Naive thymus-derived CD4-positive, alpha-beta T cell (primary cell): ENCODE data around the gene NKX6-1. TPM values are rescaled to one million over a fixed set of nuclear protein-coding genes. Genes with fewer than 3 reads are reported as not detected.

ENCODE experiments used
- ATAC-seq: fragments of 150-1000 bp; cut with Tn5 transposase; 2 replicates; pipeline ENCODE4 v1.10.0; 2021; ENCODE audit warnings: mild to moderate bottlenecking, moderate library complexity
- CTCF ChIA-PET: fragments of 350-600 bp; sonication (Branson Sonifier 250); formaldehyde crosslinking; loops from one replicate; lab custom pipeline; 2021; ENCODE audit warnings: antibody characterized with exemption; lab: Charles Lee
- POLR2A ChIA-PET: fragments of 350-600 bp; sonication (Branson Sonifier 250); formaldehyde crosslinking; loops from one replicate; lab custom pipeline; 2021; ENCODE audit warnings: antibody characterized with exemption, inconsistent platforms; lab: Charles Lee
- DNase-seq, 9 donors: peaks; one replicate each; pipeline versions ENCODE4 v3.0.0 to v3.0.0-alpha.2; 2020 to 2022; ENCODE audit warnings: mixed read lengths in 1 of 9
- H3K27ac ChIP-seq: one replicate; pipeline ENCODE4 v1.7.0; 2013; ENCODE audit warnings: mild to moderate bottlenecking, low read depth, low read length, moderate library complexity
- H3K27me3 ChIP-seq, 2 donors: one replicate each; pipeline ENCODE4 v1.7.0; 2013; ENCODE audit warnings: low read length in 2 of 2, mild to moderate bottlenecking in 2 of 2, moderate library complexity in 2 of 2; ENCODE audit not compliant: control insufficient read depth in 2 of 2, insufficient read depth in 2 of 2
- H3K36me3 ChIP-seq, 3 experiments: 1 replicate in 2 of 3; 2 replicates in 1 of 3; pipeline ENCODE4 v1.7.0; 2013; ENCODE audit warnings: low read length in 3 of 3, mild to moderate bottlenecking in 3 of 3, moderate library complexity in 1 of 3; ENCODE audit not compliant: insufficient read depth in 3 of 3, control insufficient read depth in 2 of 3
- H3K4me1 ChIP-seq, 2 donors: one replicate each; pipeline ENCODE4 v1.7.0; 2013; ENCODE audit warnings: low read length in 2 of 2, mild to moderate bottlenecking in 2 of 2, moderate library complexity in 1 of 2; ENCODE audit not compliant: control insufficient read depth in 2 of 2, insufficient read depth in 2 of 2
- H3K4me3 ChIP-seq: 2 replicates; pipeline ENCODE4 v1.7.0; 2013; ENCODE audit warnings: mild to moderate bottlenecking, low read length
- H3K9me3 ChIP-seq, 3 experiments: 1 replicate in 2 of 3; 2 replicates in 1 of 3; pipeline ENCODE4 v1.7.0; 2013; ENCODE audit warnings: low read length in 3 of 3; ENCODE audit not compliant: control insufficient read depth in 2 of 3
- H3K27ac Mint-ChIP-seq, 9 donors: one replicate each; pipeline ENCODE4 v1.8.0; 2020 to 2022; ENCODE audit warnings: mixed read lengths in 9 of 9, mild to moderate bottlenecking in 8 of 9, moderate library complexity in 5 of 9, inconsistent platforms in 2 of 9
- H3K27me3 Mint-ChIP-seq, 5 donors: one replicate each; pipeline ENCODE4 v1.8.0; 2021 to 2022; ENCODE audit warnings: mixed read lengths in 5 of 5, mild to moderate bottlenecking in 1 of 5
- H3K36me3 Mint-ChIP-seq, 5 donors: one replicate each; pipeline ENCODE4 v1.8.0; 2020 to 2022; ENCODE audit warnings: mixed read lengths in 5 of 5, mild to moderate bottlenecking in 3 of 5, inconsistent platforms in 1 of 5
- H3K4me1 Mint-ChIP-seq, 7 donors: one replicate each; pipeline ENCODE4 v1.8.0; 2020 to 2022; ENCODE audit warnings: mixed read lengths in 7 of 7, mild to moderate bottlenecking in 3 of 7, inconsistent platforms in 1 of 7
- H3K4me3 Mint-ChIP-seq, 10 donors: one replicate each; pipeline ENCODE4 v1.8.0; 2020 to 2022; ENCODE audit warnings: mild to moderate bottlenecking in 10 of 10, mixed read lengths in 10 of 10, moderate library complexity in 6 of 10, inconsistent platforms in 2 of 10
- H3K9me3 Mint-ChIP-seq, 11 donors: one replicate each; pipeline ENCODE4 v1.8.0; 2020 to 2022; ENCODE audit warnings: mixed read lengths in 11 of 11, mild to moderate bottlenecking in 4 of 11, inconsistent platforms in 1 of 11, moderate library complexity in 1 of 11
- intact Hi-C, 2 donors: fragments of 100-400 bp; cut with micrococcal nuclease; formaldehyde crosslinking; loops; one replicate each; pipeline ENCODE4 v1.15.1; 2023
- polyA plus RNA-seq, 2 donors: library from polyadenylated mRNA; unstranded; fragments of 300-500 nt; fragmentation: Illumina TruSeq; gene quantifications; one replicate each; pipeline ENCODE4 v1.2.3, GENCODE V29; 2021
- total RNA-seq, 6 experiments: library from RNA in 5 of 6; stranded (reverse) in 5 of 6; gene quantifications; 1 replicate in 5 of 6; 2 replicates in 1 of 6; pipeline ENCODE4 v1.2.3 and lab custom pipeline; 2021 to 2026

Gene NKX6-1
- not detected for total RNA-seq
- not detected for polyA plus RNA-seq
- total RNA-seq (lab: John Stamatoyannopoulos, UW): not detected

DNA sequence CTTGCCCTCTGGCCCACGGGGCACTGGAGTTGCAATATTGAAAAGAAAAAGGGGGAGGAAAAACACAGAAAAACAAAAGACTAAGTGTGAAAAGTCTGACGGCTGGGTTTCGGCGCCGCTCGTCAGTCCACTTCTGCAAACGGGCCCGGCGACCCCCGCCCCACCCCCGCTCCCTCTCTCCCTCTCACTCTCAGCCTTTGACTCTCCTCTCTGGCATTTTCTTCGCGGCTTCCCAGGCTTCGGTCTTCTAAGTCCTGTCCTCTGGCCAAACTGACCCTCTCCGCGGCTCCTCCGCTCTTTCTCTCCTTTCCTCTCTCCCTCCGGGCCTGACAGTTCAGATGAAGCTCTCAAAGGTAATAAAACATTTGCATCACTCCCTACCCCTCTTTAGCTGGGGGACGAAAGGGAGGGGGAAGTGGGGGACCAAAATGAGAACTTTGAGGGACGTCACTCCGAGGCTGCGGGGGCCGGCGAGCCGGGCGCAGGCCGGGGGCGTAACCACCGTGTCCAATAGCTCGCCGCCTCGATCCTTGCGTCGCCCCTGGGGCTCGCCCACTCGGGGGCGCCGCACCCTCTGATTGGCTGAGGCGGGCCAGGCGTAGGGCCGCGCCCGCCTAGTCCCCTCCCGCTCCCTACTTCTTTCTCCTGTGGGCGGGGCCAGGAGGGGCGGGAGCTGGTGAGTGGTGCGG, at the start of gene NKX6-1:
NKX6-1 (minus strand) TSS at position 358 of the 689 bp plus-strand sequence. CDS start 1,064 bp downstream, outside the sequence.
- POLR2A ChIA-PET: no interaction called here
- Histone ChIP-seq H3K4me1 (peaks cover 0 to 5% of the 10 kb centered on the region in 2 donors), H3K27me3 (peaks cover 10 to 74% of the 10 kb centered on the region in 2 donors), H3K4me3 (peak within 1 kb of the TSS; percentile 48), H3K9me3 (peaks cover 0 to 34% (median 0%) of the 10 kb centered on the region in 3 experiments), H3K36me3 (no peaks in the 10 kb centered on the region), H3K27ac (no peak within 1 kb of the TSS)
- Mint-ChIP-seq H3K4me1 (peaks cover 0 to 32% (median 23%) of the 10 kb centered on the region in 7 donors), H3K36me3 (peaks cover 0 to 21% (median 4%) of the 10 kb centered on the region in 5 donors), H3K9me3 (peaks cover 0 to 67% (median 37%) of the 10 kb centered on the region in 11 donors), H3K27ac (peak within 1 kb of the TSS in 4 of 9 donors; percentile 10 to 88 (median 64)), H3K4me3 (peak within 1 kb of the TSS; percentile 74 to 87 (median 83)), H3K27me3 (peaks cover 86 to 90% (median 87%) of the 10 kb centered on the region in 5 donors)
- intact Hi-C loops: loop anchor here in 1 of 2 donors (1.0 kb wide), 1 partner anchor 83 kb away; no protein-coding TSS in a partner anchor
- DNase-seq (no peak), ATAC-seq (peak; percentile 42)
- CTCF ChIA-PET: no interaction called here

DNA sequence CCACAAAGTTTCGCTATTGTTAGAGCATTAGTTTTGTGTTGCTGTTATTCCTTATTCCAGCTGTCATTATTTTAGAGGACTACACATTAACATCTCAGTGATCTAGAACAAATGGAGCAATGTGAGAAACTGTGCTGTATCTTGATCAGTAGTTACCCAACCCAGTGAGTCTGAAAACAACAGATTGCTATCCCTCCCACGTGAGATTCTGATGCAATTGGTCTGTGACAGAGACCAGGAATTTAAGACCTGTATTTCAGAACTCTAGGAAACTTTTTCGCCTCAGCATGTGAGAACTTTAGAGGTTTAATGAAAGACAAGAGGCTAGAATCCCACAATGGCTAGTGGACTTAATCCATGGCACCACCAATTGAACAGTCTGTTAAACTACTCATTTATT, 48.1 kb upstream of the NKX6-1 start:
- no peak overlapping the region for H3K4me3 Mint-ChIP-seq
- Histone ChIP-seq H3K4me1 (no peaks in the 10 kb centered on the region), H3K27me3 (no peaks in the 10 kb centered on the region), H3K27ac (no peak overlapping the region), H3K4me3 (no peak overlapping the region), H3K36me3 (no peaks in the 10 kb centered on the region), H3K9me3 (no peaks in the 10 kb centered on the region)
- no peaks in the 10 kb centered on the region for H3K36me3 Mint-ChIP-seq
- H3K27me3 Mint-ChIP-seq: peaks cover 0 to 32% (median 12%) of the 10 kb centered on the region in 5 donors
- DNase-seq (no peak), ATAC-seq (no peak)
- no peak overlapping the region for H3K27ac Mint-ChIP-seq
- intact Hi-C loops: no loop called here
- POLR2A ChIA-PET: interaction anchor here (0.8 kb wide), 1 partner anchor 9 kb away, joined by 3 read pairs; no protein-coding TSS in a partner anchor
- no peaks in the 10 kb centered on the region for H3K4me1 Mint-ChIP-seq
- peaks cover 0 to 3% (median 0%) of the 10 kb centered on the region in 11 donors for H3K9me3 Mint-ChIP-seq
- CTCF ChIA-PET: no interaction called here

- intact Hi-C loops: no loop called here
- H3K27me3 ChIP-seq: no peaks in the 10 kb centered on the region
- no peak for ATAC-seq
- Mint-ChIP-seq H3K27ac (no peak overlapping the region), H3K9me3 (peaks cover 0 to 8% (median 0%) of the 10 kb centered on the region in 11 donors), H3K36me3 (no peaks in the 10 kb centered on the region), H3K4me1 (no peaks in the 10 kb centered on the region), H3K27me3 (peaks cover 0 to 32% (median 12%) of the 10 kb centered on the region in 5 donors), H3K4me3 (no peak overlapping the region)
- H3K36me3 ChIP-seq: no peaks in the 10 kb centered on the region
- POLR2A ChIA-PET: no interaction called here
- CTCF ChIA-PET: no interaction called here
- no peak overlapping the region for H3K27ac ChIP-seq
- no peaks in the 10 kb centered on the region for H3K9me3 ChIP-seq
- no peaks in the 10 kb centered on the region for H3K4me1 ChIP-seq
- DNase-seq: no peak
- no peak overlapping the region for H3K4me3 ChIP-seq
Measured at GRCh38 chr4:84545093-84545492, 46.0 kb upstream of the NKX6-1 start.

DNA sequence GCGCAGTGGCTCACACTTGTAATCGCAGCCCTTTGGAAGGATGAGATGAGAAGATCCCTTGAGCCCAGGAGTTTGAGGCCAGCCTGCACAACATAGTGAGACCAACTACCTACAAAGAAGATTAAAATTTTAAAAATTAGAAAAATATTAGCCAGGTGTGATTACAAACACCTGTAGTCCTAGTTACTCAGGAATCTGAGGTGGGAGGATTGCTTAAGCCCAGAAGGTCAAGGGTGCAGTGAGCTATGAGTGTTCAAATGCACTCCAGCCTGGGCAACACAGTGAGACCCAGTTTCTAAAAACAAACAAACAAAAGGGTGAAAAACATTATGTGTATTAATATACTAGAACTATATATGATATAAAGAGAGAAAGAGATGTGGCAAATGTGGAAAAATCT, 36.8 kb upstream of the NKX6-1 start:
- ChIA-PET CTCF (no interaction called here), POLR2A (no interaction called here)
- H3K4me1 ChIP-seq: no peaks in the 10 kb centered on the region
- H3K4me3 ChIP-seq: no peak overlapping the region
- no peaks in the 10 kb centered on the region for H3K27me3 ChIP-seq
- intact Hi-C loops: no loop called here
- no peaks in the 10 kb centered on the region for H3K9me3 ChIP-seq
- H3K27ac ChIP-seq: no peak overlapping the region
- Mint-ChIP-seq H3K4me3 (no peak overlapping the region), H3K9me3 (peaks cover 0 to 7% (median 0%) of the 10 kb centered on the region in 11 donors), H3K27ac (no peak overlapping the region), H3K27me3 (peaks cover 0 to 27% (median 16%) of the 10 kb centered on the region in 5 donors), H3K36me3 (no peaks in the 10 kb centered on the region), H3K4me1 (no peaks in the 10 kb centered on the region)
- ATAC-seq (no peak), DNase-seq (no peak)
- H3K36me3 ChIP-seq: no peaks in the 10 kb centered on the region

- ChIA-PET POLR2A (no interaction called here), CTCF (no interaction called here)
- intact Hi-C loops: no loop called here
- H3K27ac ChIP-seq: no peak overlapping the region
- H3K36me3 ChIP-seq: no peaks in the 10 kb centered on the region
- H3K4me1 ChIP-seq: no peaks in the 10 kb centered on the region
- ATAC-seq: no peak
- Mint-ChIP-seq H3K27ac (no peak overlapping the region), H3K4me1 (no peaks in the 10 kb centered on the region), H3K36me3 (no peaks in the 10 kb centered on the region), H3K9me3 (peaks cover 0 to 7% (median 0%) of the 10 kb centered on the region in 11 donors), H3K27me3 (peaks cover 8 to 33% (median 23%) of the 10 kb centered on the region in 5 donors), H3K4me3 (no peak overlapping the region)
- no peak for DNase-seq
- H3K9me3 ChIP-seq: no peaks in the 10 kb centered on the region
- no peak overlapping the region for H3K4me3 ChIP-seq
- H3K27me3 ChIP-seq: no peaks in the 10 kb centered on the region
Measured at GRCh38 chr4:84531689-84532088, 32.6 kb upstream of the NKX6-1 start.

GRCh38 chr4:84530871-84531270, 31.8 kb upstream of the NKX6-1 start:
- Histone ChIP-seq H3K9me3 (no peaks in the 10 kb centered on the region), H3K4me1 (no peaks in the 10 kb centered on the region), H3K27me3 (no peaks in the 10 kb centered on the region), H3K36me3 (no peaks in the 10 kb centered on the region), H3K4me3 (no peak overlapping the region), H3K27ac (no peak overlapping the region)
- POLR2A ChIA-PET: no interaction called here
- CTCF ChIA-PET: no interaction called here
- H3K27me3 Mint-ChIP-seq: peaks cover 10 to 40% (median 31%) of the 10 kb centered on the region in 5 donors
- H3K4me3 Mint-ChIP-seq: no peak overlapping the region
- peaks cover 0 to 7% (median 0%) of the 10 kb centered on the region in 11 donors for H3K9me3 Mint-ChIP-seq
- intact Hi-C loops: no loop called here
- no peaks in the 10 kb centered on the region for H3K36me3 Mint-ChIP-seq
- H3K27ac Mint-ChIP-seq: no peak overlapping the region
- no peak for ATAC-seq
- H3K4me1 Mint-ChIP-seq: no peaks in the 10 kb centered on the region
- DNase-seq: no peak
